ENCODE measurements around the gene CCDC88B.

Gene CCDC88B

GRCh38 chr11:64348383-64349024, 8.5 kb downstream of the CCDC88B start:
- no peak for DNase-seq

GRCh38 chr11:64349025-64349387, 9.0 kb downstream of the CCDC88B start:
- no peak for DNase-seq

- no peak for DNase-seq
Observed at GRCh38 chr11:64349404-64349803, 9.4 kb downstream of the CCDC88B start.

GRCh38 chr11:64351136-64351631, 11.2 kb downstream of the CCDC88B start:
- DNase-seq = no peak

GRCh38 chr11:64352099-64352994, 12.3 kb downstream of the CCDC88B start:
- no peak for DNase-seq

- DNase-seq = no peak
Observed at GRCh38 chr11:64352995-64353714, 13.2 kb downstream of the CCDC88B start.

- DNase-seq = no peak
Observed at GRCh38 chr11:64353715-64354506, 13.9 kb downstream of the CCDC88B start.

- DNase-seq = peak; percentile 24
Observed at GRCh38 chr11:64355078-64355940, 15.3 kb downstream of the CCDC88B start.

GRCh38 chr11:64356498-64357411, 16.8 kb downstream of the CCDC88B start:
- DNase-seq = peak; percentile 23

GRCh38 chr11:64357446-64357845, 17.4 kb downstream of the CCDC88B start:
- DNase-seq = no peak

- no peak for DNase-seq
Observed at GRCh38 chr11:64357904-64358535, 18.0 kb downstream of the CCDC88B start.

- DNase-seq = no peak
Observed at GRCh38 chr11:64358536-64358906, 18.5 kb downstream of the CCDC88B start.

GRCh38 chr11:64358907-64359711, 19.1 kb downstream of the CCDC88B start, which contains the start of gene RPS6KA4:
Gene RPS6KA4, plus strand, starts transcription at chr11:64359162. Its CDS starts 74 bp downstream, at chr11:64359236.
- DNase-seq = no peak

- no peak for DNase-seq
Observed at GRCh38 chr11:64359712-64360445, 19.9 kb downstream of the CCDC88B start.

- no peak for DNase-seq
Observed at GRCh38 chr11:64360448-64360921, 20.5 kb downstream of the CCDC88B start.

- no peak for DNase-seq
Observed at GRCh38 chr11:64361659-64362058, 21.7 kb downstream of the CCDC88B start.

GRCh38 chr11:64362339-64362738, 22.3 kb downstream of the CCDC88B start:
- no peak for DNase-seq

- no peak for DNase-seq
Observed at GRCh38 chr11:64364435-64364834, 24.4 kb downstream of the CCDC88B start.
